Body of pancreas (tissue), 4 donors: ENCODE measurements around the gene ACAP3.

Experiments used
- CTCF ChIP-seq, 7 experiments: fragments of 450-650 bp in 4 of 7; fragments of 200-600 bp in 3 of 7; sonication (generic) in 3 of 7; IDR thresholded peaks; one replicate each; pipeline ENCODE4 v1.5.1; 2016 to 2019; ENCODE audit warnings: antibody characterized with exemption in 7 of 7
- POLR2A ChIP-seq, 3 donors: fragments of 450-650 bp; IDR thresholded peaks; one replicate each; pipeline ENCODE4 v1.6.1; 2016; ENCODE audit warnings: antibody characterized with exemption in 3 of 3, mild to moderate bottlenecking in 2 of 3

DNA sequence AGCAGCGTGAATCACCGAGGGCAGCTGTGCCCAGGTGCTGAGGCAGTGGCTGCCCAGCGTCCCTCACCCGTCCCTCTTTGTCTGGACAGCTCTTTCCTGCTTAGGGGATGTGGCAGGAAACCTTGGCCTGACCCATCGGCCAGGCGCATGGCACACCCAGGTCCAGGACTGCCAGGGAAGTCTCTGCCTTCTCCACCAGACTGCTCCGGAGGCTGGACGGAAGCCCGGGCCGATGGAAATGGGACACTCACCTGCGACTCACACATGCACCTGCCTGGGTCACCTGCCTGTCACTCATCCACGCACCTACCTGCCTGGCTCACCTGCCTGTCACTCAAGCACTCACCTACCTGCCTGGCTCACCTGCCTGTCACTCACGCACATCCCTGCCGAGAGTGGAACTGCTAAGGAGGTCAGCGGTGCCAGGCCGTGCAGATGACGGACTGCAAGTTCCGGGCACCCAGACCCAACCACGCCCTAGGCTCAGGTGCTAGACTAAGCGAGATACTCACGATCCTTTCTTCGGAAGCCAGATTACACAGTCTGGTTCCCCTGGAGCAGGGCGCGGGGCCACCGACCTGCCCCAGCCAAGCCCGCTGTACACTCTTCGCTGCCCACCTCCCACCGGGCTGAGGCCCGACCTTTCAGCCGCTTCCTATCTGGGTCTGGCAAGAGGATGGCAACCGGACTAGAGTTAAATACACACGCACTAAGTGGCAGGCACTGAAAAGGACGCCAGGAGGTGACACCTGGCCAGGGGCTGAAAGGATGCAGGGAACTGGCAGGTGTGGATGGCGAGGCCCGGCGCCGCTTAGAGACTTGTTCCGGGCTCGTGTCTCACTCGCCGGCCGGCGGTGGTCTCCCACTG is 35.2 kb downstream of the ACAP3 start:
- TF ChIP-seq CTCF (IDR thresholded peaks at IDR 0.05) (no peak), POLR2A (IDR thresholded peaks at IDR 0.05) (peak in 2 of 3 donors; percentile 23 to 25)
